PC-9 (cell line): ENCODE data around the gene ARHGAP10.

Experiments used
- CTCF ChIP-seq: fragments of 200-600 bp; sonication (generic); conservative IDR thresholded peaks from 2 replicates; pipeline ENCODE4 v1.6.1; 2017; ENCODE audit warnings: mixed run types, antibody characterized with exemption, mild to moderate bottlenecking, moderate library complexity
- EZH2 ChIP-seq: fragments of 200-600 bp; sonication (generic); IDR thresholded peaks from 2 replicates; pipeline ENCODE4 v1.8.0; 2017; ENCODE audit warnings: antibody characterized with exemption, low read depth

GRCh38 chr4:147981305-147981704, 249.4 kb downstream of the ARHGAP10 start:
- TF ChIP-seq CTCF, result no peak
- TF ChIP-seq EZH2, result no peak
